Stimulated activated CD8-positive, alpha-beta memory T cell treated with anti-CD3 and anti-CD28 coated beads, Interleukin-12 subunit alpha, Interleukin-12 subunit beta, amount 100 ng/mL, for 24 hours (primary cell): ENCODE results near the gene TMEM132A.

ENCODE experiments used
- DNase-seq: peaks from one replicate; pipeline ENCODE4 v3.0.0-alpha.2; 2020; ENCODE audit errors: extremely low read depth

TMEM132A gene

DNA sequence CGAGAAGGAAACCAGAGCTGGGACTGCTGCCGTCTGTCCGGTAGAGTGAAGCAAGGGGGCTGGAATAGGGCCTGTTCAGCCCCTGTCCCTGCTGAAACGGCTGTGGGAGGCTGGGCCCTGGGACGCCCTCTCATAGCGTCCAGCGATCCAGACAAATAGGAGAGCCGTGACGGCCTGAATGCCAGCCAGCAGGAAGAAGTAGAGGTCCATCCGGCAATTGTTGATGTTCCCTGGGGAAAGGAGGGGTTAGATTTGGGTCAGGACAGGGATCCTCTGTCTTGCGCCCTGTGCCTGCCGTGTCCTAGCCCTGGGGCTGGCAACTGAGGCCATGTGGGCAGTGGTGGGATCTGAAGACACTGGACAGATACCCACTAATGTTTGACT lies 12.9 kb downstream of the TMEM132A start:
- DNase-seq = no peak

DNA sequence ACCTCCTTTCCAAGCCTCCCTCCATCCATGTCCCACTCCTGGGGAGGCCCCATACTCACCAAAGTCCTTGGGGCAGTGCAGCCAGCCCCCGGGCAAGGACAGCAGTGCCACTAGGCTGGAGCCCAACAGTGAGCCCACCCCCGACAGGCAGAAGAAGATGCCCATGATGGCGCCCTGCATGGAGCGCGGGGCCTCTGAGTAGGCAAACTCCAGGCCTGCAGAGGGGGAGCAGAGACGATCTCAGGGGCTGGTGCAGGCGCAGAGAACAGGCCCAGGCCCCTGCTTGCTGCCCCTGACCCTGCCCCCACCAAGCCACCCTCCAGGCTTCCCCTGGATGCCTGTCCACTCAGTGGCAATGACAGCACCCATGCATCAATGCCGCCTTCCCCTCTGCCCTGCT lies 13.6 kb downstream of the TMEM132A start:
- no peak for DNase-seq

GRCh38 chr11:60938500-60938899 lies 14.2 kb downstream of the TMEM132A start:
- no peak for DNase-seq

- DNase-seq = no peak
These were observed 15.0 kb downstream of the TMEM132A start for GRCh38 chr11:60939301-60939700.

DNA sequence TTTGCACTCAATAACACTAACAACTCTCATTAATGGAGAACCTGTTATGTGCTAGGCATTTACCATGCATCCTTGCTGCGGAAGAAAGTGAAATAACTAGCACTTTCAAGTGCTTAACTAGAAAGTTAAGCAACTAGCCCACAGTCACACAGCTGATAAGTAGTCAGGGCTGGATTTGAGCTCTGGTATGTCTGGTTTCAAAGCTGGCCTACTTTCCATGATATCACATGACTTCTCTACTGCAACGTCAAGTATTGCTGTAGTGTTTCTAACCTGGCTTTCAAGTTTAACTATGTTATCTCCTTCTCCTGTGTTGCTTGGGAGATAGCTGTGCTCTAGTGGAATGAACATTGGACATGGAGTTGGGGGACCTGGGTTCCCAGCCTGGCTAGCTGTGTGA lies 15.6 kb downstream of the TMEM132A start:
- no peak for DNase-seq

DNA sequence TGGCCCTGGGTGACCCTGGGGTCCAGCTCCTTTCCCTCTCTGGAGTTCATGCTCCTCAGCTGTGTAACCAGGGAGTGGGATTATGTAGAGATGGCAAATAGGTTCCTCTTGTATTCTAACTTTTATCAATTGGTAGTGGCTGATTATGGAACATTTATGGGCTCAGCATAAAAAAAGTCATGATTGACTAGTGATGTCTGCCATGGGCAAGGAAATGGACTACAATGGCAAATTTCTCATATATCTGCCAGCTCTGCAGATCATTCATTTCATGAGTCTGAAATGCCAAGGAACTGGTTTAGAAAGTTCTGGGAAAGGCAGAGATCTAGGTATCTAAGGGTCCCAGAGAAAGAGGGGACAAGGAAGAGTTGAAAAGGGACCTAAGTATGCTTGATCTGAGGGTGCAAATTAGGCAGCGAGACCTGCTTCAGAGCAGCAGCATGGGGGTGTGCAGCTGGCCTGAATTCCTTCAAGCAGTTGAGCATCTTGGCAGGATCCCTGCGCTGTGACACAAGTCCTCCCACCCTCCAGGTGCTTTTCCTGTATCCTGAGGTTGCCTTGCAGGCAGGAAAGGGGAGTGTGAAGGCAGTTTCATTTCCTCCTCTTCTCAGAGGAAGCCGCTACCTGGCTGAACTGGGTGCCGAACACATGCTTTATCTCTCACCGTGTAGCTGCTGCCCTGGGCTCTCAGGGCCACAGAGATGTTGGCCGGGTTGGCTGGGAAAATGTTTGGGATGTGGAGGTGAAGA lies 17.3 kb downstream of the TMEM132A start:
- DNase-seq = no peak

DNA sequence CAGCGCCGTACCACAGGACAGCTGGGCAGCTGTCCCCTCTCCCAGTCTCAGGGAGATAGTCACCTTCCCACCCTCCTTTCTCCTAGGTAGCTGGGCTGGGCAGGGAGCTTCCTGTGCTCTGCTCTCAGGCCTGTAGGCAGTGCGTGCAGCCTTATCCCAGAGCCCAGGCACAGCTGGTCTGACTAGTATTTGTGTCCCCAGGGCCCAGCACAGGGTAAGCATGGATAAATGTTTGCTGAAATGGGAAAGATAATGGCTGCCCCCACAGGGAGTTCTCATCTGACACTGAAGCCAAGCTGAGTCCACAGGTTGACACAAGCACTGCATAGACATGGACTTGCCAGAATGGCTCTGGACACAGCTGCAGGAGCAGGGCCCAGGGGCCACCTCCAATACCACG lies 18.0 kb downstream of the TMEM132A start:
- no peak for DNase-seq

DNA sequence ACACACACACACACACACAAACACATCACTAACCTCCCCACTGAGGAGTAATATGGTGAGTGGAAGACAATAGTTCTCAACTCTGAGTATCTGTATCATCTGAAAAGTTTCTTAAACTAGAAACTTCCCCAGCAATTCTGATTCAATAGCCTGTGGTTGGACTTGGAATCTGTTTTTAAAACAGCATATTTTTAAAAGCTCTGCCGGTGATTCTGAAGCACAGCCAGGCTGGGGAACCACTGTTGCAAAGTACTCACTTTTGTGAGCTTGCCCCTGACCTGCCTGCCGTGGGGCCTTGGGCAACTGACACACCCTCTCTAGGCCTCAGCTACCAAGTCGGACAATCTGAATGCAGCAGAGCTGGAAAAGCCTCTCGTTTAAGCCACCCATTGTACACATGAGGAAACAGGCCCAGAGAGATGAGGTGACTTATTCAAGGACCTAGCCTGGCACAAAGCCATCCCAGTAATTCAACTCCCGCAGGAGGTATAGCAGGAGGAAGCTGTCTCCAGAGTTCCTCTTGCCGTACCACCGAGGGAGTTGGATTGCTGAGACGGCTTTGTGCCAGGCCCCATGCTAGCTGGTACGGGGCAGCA lies 18.8 kb downstream of the TMEM132A start:
- DNase-seq = no peak

GRCh38 chr11:60944490-60945294 lies 20.4 kb downstream of the TMEM132A start:
- DNase-seq = no peak

- DNase-seq = no peak
These were observed 21.0 kb downstream of the TMEM132A start for GRCh38 chr11:60945295-60945667.

DNA sequence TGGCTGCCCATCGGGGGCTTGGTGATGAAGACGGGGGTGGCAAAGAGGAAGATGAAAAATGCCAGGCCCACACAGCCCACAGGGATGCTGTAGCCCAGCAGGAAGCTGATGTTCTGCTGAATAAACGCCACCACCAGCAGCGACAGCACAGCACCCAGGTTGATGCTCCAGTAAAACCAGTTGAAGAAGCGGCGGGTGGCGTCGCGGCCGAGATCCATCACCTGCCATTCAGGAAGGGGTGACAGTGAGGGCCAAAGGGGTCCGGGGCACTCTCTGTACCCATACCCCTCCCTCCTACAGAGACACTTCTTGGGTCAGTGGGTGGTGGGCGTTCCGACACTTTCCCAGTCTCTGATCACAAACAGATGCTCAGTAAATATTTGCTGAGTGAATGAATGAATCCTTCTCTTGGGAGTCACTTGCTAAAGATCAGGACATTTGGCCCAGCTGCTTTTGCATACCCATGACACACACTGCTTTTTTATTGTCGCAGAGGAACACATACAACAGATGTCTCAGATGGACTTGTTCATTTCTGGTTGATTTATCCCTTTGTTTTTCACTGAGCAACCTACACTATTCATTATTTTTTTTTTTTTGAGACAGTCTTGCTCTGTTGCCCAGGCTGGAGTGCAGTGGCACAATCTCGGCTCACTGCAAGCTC lies 22.5 kb downstream of the TMEM132A start:
- no peak for DNase-seq

- no peak for DNase-seq
These were observed 23.4 kb downstream of the TMEM132A start for GRCh38 chr11:60947700-60948099.

DNA sequence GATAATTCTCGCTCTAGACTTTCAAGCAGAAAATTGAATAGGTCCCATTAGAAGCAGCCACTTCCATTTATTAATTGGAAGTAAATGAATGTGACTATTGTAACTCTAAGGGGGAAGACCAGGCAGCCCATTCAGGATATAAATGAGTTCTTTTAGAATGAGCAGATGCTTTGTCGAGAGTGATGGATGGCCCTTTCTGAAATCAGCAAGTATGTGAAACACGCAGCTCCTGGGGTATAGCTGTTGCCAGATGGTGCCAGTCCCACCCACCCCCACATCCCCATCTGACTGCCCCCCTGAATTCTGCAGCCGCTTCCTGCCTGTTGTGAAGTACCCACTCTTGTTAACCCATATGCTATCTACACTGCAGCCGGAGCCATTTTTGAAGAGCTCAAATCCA lies 24.0 kb downstream of the TMEM132A start:
- DNase-seq = no peak

- no peak for DNase-seq
These were observed 25.8 kb downstream of the TMEM132A start for GRCh38 chr11:60950024-60950423.

- DNase-seq = no peak
These were observed 26.8 kb downstream of the TMEM132A start for GRCh38 chr11:60950933-60951605.

DNA sequence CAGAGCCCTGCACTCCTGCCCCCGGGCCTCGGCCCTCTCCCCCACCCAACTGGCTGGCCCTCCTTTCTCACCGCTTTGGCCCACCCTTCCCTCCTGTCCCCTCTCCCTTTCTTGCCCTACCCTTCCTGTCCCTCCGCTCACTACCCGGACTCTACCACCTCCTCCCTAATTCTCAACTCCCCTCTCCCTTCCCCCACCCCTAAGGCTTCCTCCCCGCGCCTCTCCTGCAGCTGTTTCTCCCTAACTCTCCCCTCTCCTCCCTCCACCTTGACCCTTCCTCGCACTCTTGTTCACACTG lies 27.3 kb downstream of the TMEM132A start:
- no peak for DNase-seq

GRCh38 chr11:60951904-60952741 lies 27.9 kb downstream of the TMEM132A start, which contains the start of gene SLC15A3:
SLC15A3 (minus strand) TSS chr11:60952176; CDS start chr11:60951551, 625 bp downstream.
- no peak for DNase-seq

GRCh38 chr11:60952742-60953170 lies 28.5 kb downstream of the TMEM132A start:
- no peak for DNase-seq

DNA sequence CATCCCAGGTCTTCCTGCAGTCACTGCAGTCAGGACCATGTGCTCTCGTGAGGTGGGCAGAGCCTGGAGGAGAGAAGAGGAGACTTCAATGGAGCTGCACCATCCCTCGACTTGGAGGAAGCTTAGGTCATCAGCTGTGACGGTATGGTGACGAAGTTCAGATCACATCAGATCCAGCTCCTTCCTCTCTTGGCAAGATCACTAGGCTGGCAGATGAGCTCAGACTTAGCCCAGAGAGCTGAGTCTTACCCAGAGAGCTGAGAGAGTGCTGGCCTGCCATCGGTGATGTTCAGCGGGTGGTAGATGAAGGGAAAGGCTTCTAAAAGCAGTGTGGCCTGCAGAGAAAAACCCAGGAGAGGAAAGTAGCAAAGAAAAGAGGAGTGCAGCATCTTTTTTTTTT lies 29.5 kb downstream of the TMEM132A start:
- no peak for DNase-seq

- DNase-seq = no peak
These were observed 30.2 kb downstream of the TMEM132A start for GRCh38 chr11:60954421-60954820.

- no peak for DNase-seq
These were observed 31.3 kb downstream of the TMEM132A start for GRCh38 chr11:60955571-60955970.
